HCT116 (cell line): ENCODE measurements around the gene DENND5B. TPM values are rescaled to one million over a fixed set of nuclear protein-coding genes. Genes with fewer than 3 reads are reported as not detected.

Experiments used
- ATAC-seq: fragments of 200-7000 bp; cut with Tn5 transposase; 2 replicates; pipeline ENCODE4 v1.9.1; 2020; ENCODE audit warnings: mild to moderate bottlenecking, moderate library complexity
- BruUV-seq: library from RNA; stranded (reverse); fragments of 400-500 nt; replicated peaks from 2 replicates; lab custom pipeline; 2021; lab: Mats Ljungman, UMichigan
- CTCF ChIA-PET: fragments of 300-600 bp; sonication (Branson Sonifier 250); formaldehyde crosslinking; loops from one replicate; lab custom pipeline; 2021; ENCODE audit warnings: antibody characterized with exemption; lab: Charles Lee
- POLR2A ChIA-PET: fragments of 300-600, 350-600 bp; sonication (Branson Sonifier 250); formaldehyde crosslinking; loops from one replicate; lab custom pipeline; 2021; ENCODE audit warnings: antibody characterized with exemption; lab: Charles Lee
- RAD21 ChIA-PET, 2 experiments: fragments of 300-600 bp; sonication (Branson Sonifier 250); formaldehyde crosslinking; loops; one replicate each; lab custom pipeline; 2023; ENCODE audit warnings: low total read pairs in 2 of 2; ENCODE audit not compliant: uncharacterized antibody in 2 of 2, unreplicated experiment in 2 of 2, low non-redundant PET in 1 of 2; lab: Charles Lee
- DNase-seq: peaks from one replicate; pipeline ENCODE4 v3.0.0-alpha.2; 2010; ENCODE audit warnings: low read depth, low spot score
- H2AFZ ChIP-seq: fragments of 200-600 bp; shearing (Covaris generic), sonication (generic); 2 replicates; pipeline ENCODE4 v1.6.1; 2017; ENCODE audit warnings: low read depth, mixed run types, mixed read lengths, antibody characterized with exemption, low read length; ENCODE audit not compliant: poor library complexity, severe bottlenecking
- H3K27ac ChIP-seq: 2 replicates; pipeline ENCODE4 v1.5.1; 2012; ENCODE audit warnings: low read depth, low read length
- H3K27me3 ChIP-seq: fragments of 200-600 bp; sonication (generic); 2 replicates; pipeline ENCODE4 v1.6.1; 2016; ENCODE audit warnings: mixed run types, low read length, mixed read lengths; ENCODE audit not compliant: insufficient read depth
- H3K36me3 ChIP-seq, 2 experiments: fragments of 200-500 bp in 1 of 2; fragments of 200-600 bp in 1 of 2; sonication (Bioruptor generic) in 1 of 2; sonication (generic) in 1 of 2; 2 replicates each; pipeline versions ENCODE4 v1.5.1 to v1.6.1; 2014 to 2016; ENCODE audit warnings: low read length in 2 of 2, inconsistent platforms in 1 of 2, mixed read lengths in 1 of 2, mixed run types in 1 of 2; ENCODE audit not compliant: insufficient read depth in 2 of 2, control insufficient read depth in 1 of 2
- H3K4me1 ChIP-seq, 2 experiments: fragments of 200-600 bp in 1 of 2; sonication (generic) in 1 of 2; 2 replicates each; pipeline versions ENCODE4 v1.5.1 to v1.6.1; 2012 to 2017; ENCODE audit warnings: low read length in 2 of 2, inconsistent platforms in 1 of 2, mild to moderate bottlenecking in 1 of 2, mixed read lengths in 1 of 2, mixed run types in 1 of 2, moderate library complexity in 1 of 2; ENCODE audit not compliant: insufficient read depth in 2 of 2, control insufficient read depth in 1 of 2
- H3K4me2 ChIP-seq: fragments of 200-600 bp; sonication (generic); 2 replicates; pipeline ENCODE4 v1.6.1; 2017; ENCODE audit warnings: mixed run types, low read length, mixed read lengths
- H3K4me3 ChIP-seq, 2 experiments: fragments of 200-600 bp in 1 of 2; sonication (generic) in 1 of 2; replicated peaks in 1 of 2; 2 replicates each; pipeline ENCODE4 v1.5.1; 2011 to 2016; ENCODE audit warnings: low read length in 2 of 2, control low read depth in 1 of 2, low read depth in 1 of 2, mild to moderate bottlenecking in 1 of 2, mixed read lengths in 1 of 2, mixed run types in 1 of 2
- H3K79me2 ChIP-seq: fragments of 200-600 bp; sonication (generic); 2 replicates; pipeline ENCODE4 v1.6.1; 2017; ENCODE audit warnings: mild to moderate bottlenecking, mixed run types, low read length, moderate library complexity, mixed read lengths; ENCODE audit not compliant: insufficient read depth
- H3K9ac ChIP-seq: fragments of 200-600 bp; sonication (generic); 2 replicates; pipeline ENCODE4 v1.6.1; 2016; ENCODE audit warnings: low read length, mixed read lengths
- H3K9me2 ChIP-seq: fragments of 200-600 bp; sonication (generic), shearing (Covaris generic); 2 replicates; pipeline ENCODE4 v1.6.1; 2017; ENCODE audit warnings: mixed run types, mild to moderate bottlenecking, moderate library complexity; ENCODE audit not compliant: insufficient read depth
- H3K9me3 ChIP-seq, 2 experiments: fragments of 200-500 bp in 1 of 2; fragments of 200-600 bp in 1 of 2; sonication (Bioruptor generic) in 1 of 2; sonication (generic) in 1 of 2; 2 replicates each; pipeline ENCODE4 v1.6.1; 2014 to 2017; ENCODE audit warnings: low read length in 2 of 2, mixed read lengths in 2 of 2, inconsistent platforms in 1 of 2, low read depth in 1 of 2, mild to moderate bottlenecking in 1 of 2, mixed run types in 1 of 2, moderate library complexity in 1 of 2; ENCODE audit not compliant: control insufficient read depth in 1 of 2, insufficient read depth in 1 of 2
- H4K20me1 ChIP-seq: fragments of 200-600 bp; sonication (generic), shearing (Covaris generic); 2 replicates; pipeline ENCODE4 v1.6.1; 2017; ENCODE audit warnings: mixed run types, mild to moderate bottlenecking, moderate library complexity; ENCODE audit not compliant: insufficient read depth
- EGR1 ChIP-seq: IDR thresholded peaks from 2 replicates; pipeline ENCODE4 v1.6.1; 2012; ENCODE audit warnings: low read depth
- ELF1 ChIP-seq: IDR thresholded peaks from 2 replicates; pipeline ENCODE4 v1.6.1; 2012; ENCODE audit warnings: low read depth, borderline replicate concordance
- EZH2phosphoT487 ChIP-seq: fragments of 200-600 bp; IDR thresholded peaks from 2 replicates; pipeline ENCODE4 v1.6.1; 2018; ENCODE audit warnings: antibody characterized with exemption, borderline replicate concordance
- JUND ChIP-seq: IDR thresholded peaks from 2 replicates; pipeline ENCODE4 v1.6.1; 2012
- RAD21 ChIP-seq: IDR thresholded peaks from 2 replicates; pipeline ENCODE4 v1.6.1; 2012; ENCODE audit warnings: low read depth, mild to moderate bottlenecking
- SIN3A ChIP-seq: IDR thresholded peaks from 2 replicates; pipeline ENCODE4 v1.6.1; 2012; ENCODE audit warnings: low read depth
- TCF7L2 ChIP-seq: IDR thresholded peaks from 2 replicates; pipeline ENCODE4 v1.7.0; 2011; ENCODE audit warnings: borderline replicate concordance, inconsistent platforms; ENCODE audit not compliant: insufficient read depth, insufficient read length; ENCODE audit errors: extremely low read depth
- intact Hi-C: fragments of 100-400 bp; cut with micrococcal nuclease; formaldehyde crosslinking; loops from 2 replicates; pipeline ENCODE4 v1.10.0; 2022
- total RNA-seq: library from RNA; stranded (reverse); gene quantifications from one replicate; pipeline ENCODE4 v1.2.1, GENCODE V29; 2021; ENCODE audit not compliant: unreplicated experiment
- TF ChIP-seq, protein P1 (sequence below): IDR thresholded peaks from 2 replicates; pipeline ENCODE4 v1.6.1; 2012

The DENND5B gene
- total RNA-seq, 1 experiment from 2014 or later, result 19.2 TPM

DNA sequence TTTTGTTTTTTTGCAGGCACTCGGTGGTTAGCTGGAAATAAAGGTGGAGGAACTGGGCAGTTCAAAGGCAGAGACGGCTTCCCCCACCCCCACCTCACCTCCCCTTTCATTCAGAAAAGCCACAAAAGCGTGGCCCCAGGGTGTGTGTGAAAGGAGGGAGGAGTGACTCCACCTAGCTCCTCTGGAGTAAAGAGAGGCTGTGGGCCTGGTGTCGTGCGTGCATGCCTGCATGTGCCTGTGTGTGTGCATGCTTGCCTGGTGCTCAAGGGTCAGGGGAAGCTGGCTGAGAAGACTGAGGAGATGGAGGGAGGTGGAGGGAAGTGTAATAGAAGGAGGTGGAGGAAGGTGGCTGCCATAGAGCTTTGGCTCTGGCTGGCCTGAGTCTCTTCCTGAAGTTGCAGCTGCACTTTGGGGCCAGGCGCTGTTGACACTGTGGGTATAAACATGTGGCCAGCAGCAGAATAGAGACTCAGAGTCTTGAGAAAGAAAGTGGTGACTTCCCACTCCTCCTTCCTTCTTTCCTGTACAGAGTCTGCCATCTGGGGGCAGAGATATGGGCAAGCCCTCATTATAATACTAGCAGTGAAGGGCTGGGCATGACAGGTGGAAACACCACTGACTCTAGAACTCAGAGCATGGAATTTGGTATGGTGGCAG, 228.0 kb downstream of the DENND5B start:
- Histone ChIP-seq H3K36me3 (no peaks in the 10 kb centered on the region), H3K9me3 (no peaks in the 10 kb centered on the region), H3K4me3 (no peak overlapping the region), H3K9ac (no peak overlapping the region), H3K4me1 (peaks cover 0 to 6% of the 10 kb centered on the region in 2 experiments; a peak in 1 of 4 replicates), H3K27me3 (no peaks in the 10 kb centered on the region), H3K27ac (no peak overlapping the region), H2AFZ (no peak overlapping the region), H3K9me2 (no peaks in the 10 kb centered on the region), H3K4me2 (no peak overlapping the region), H4K20me1 (no peaks in the 10 kb centered on the region), H3K79me2 (no peaks in the 10 kb centered on the region)
- ATAC-seq (peak; percentile 55), DNase-seq (no peak)
- no TSS peak for BruUV-seq
- ChIA-PET RAD21 (no interaction called here), CTCF (interaction anchor here (2.0 kb wide), 1 partner anchor 112 kb away, joined by 4 read pairs; no protein-coding TSS in a partner anchor), POLR2A (no interaction called here)
- intact Hi-C loops, result no loop called here
- peak; percentile 46 for TF ChIP-seq RAD21
- no peak for TF ChIP-seq EGR1

DNA sequence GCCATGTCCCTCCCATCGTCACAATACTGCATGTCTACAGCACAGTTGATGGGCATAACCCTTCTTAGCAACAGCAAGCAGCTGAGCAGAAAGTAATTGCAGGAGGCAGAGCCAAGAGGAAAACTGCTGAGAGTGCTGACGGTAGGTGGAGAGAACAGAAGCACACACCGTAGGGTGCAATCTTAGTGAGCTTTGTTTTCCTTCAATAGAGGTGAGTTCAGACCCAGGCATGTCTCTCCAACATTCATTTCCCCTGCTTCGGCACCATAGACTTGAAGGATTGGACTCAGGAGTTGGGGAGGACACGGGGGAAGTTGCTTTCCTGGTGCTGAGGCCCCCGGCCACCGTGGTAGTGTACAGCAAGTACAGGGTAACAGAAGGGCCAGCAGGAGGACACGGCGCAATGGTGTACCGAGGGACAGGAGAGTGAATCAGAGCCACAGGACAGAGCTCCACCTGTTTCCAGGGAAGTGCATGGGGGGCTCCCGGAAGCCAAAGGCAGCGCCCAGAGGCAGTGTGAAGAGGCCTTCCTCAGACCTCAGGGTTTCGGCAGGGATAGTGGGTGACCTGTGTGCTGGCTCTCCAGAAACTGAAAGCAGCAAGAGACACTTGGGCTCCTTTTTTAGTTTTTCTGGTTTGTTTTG, 228.7 kb downstream of the DENND5B start:
- ATAC-seq (peak; percentile 22; the same call in 1 of the 2 replicates), DNase-seq (no peak)
- no peaks in the 10 kb centered on the region for H3K79me2 ChIP-seq
- H4K20me1 ChIP-seq, result no peaks in the 10 kb centered on the region
- TF ChIP-seq JUND (no peak), SIN3A (no peak), EZH2phosphoT487 (no peak), ELF1 (no peak), TCF7L2 (no peak)
- TF ChIP-seq, protein P1, sequence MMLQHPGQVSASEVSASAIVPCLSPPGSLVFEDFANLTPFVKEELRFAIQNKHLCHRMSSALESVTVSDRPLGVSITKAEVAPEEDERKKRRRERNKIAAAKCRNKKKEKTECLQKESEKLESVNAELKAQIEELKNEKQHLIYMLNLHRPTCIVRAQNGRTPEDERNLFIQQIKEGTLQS, result no peak
- H3K4me3 ChIP-seq, result no peak overlapping the region
- no peak overlapping the region for H2AFZ ChIP-seq
- no TSS peak for BruUV-seq
- RAD21 ChIA-PET, result no interaction called here
- H3K4me2 ChIP-seq, result no peak overlapping the region
- POLR2A ChIA-PET, result no interaction called here
- H3K27ac ChIP-seq, result no peak overlapping the region
- CTCF ChIA-PET, result interaction anchor here (2.0 kb wide), 1 partner anchor 111 kb away, joined by 4 read pairs; no protein-coding TSS in a partner anchor
- no peak overlapping the region for H3K9ac ChIP-seq
- no peaks in the 10 kb centered on the region for H3K9me2 ChIP-seq
- no peaks in the 10 kb centered on the region for H3K27me3 ChIP-seq
- no peaks in the 10 kb centered on the region for H3K36me3 ChIP-seq
- no peaks in the 10 kb centered on the region for H3K9me3 ChIP-seq
- intact Hi-C loops, result no loop called here
- peaks cover 0 to 6% of the 10 kb centered on the region in 2 experiments; a peak in 1 of 4 replicates for H3K4me1 ChIP-seq
